ENCODE results near the gene ASB18.

- no peak for TF ChIP-seq POLR2AphosphoS5 (IDR thresholded peaks at IDR 0.05)
- TF ChIP-seq CTCF (IDR thresholded peaks at IDR 0.05), result no peak
- no peak for TF ChIP-seq POLR2A (IDR thresholded peaks at IDR 0.05)
- TF ChIP-seq EP300 (IDR thresholded peaks at IDR 0.05), result no peak
These were observed 93.5 kb downstream of the ASB18 start for GRCh38 chr2:236170590-236171165.

Data from stomach (tissue), 4 donors.